Right lobe of liver (tissue), 6 donors: ENCODE data around the gene RGS3. TPM values are rescaled to one million over a fixed set of nuclear protein-coding genes. Genes with fewer than 3 reads are reported as not detected.

Experiments
- ATAC-seq, 4 donors: fragments of 200-7000 bp; cut with Tn5 transposase; one replicate each; pipeline ENCODE4 v1.9.1; 2020; ENCODE audit warnings: mild to moderate bottlenecking in 4 of 4, moderate library complexity in 4 of 4
- DNase-seq, 3 donors: peaks; one replicate each; pipeline ENCODE4 v3.0.0-alpha.2; 2020
- H3K27ac ChIP-seq, 3 donors: fragments of 200-600 bp; one replicate each; pipeline ENCODE4 v1.8.0; 2022
- H3K27me3 ChIP-seq, 2 donors: fragments of 200-600 bp; one replicate each; pipeline ENCODE4 v1.8.0; 2022
- H3K36me3 ChIP-seq, 4 donors: fragments of 200-600 bp; sonication (generic) in 1 of 4; one replicate each; pipeline versions ENCODE4 v1.5.1 to v1.8.0; 2017 to 2022; ENCODE audit warnings: control low read depth in 1 of 4
- H3K4me1 ChIP-seq, 4 donors: fragments of 200-600 bp; sonication (generic) in 1 of 4; one replicate each; pipeline versions ENCODE4 v1.5.1 to v1.8.0; 2017 to 2022; ENCODE audit warnings: control low read depth in 1 of 4
- H3K4me3 ChIP-seq, 3 donors: fragments of 200-600 bp; one replicate each; pipeline ENCODE4 v1.8.0; 2022
- H3K9me3 ChIP-seq, 4 donors: fragments of 200-600 bp; sonication (generic) in 1 of 4; one replicate each; pipeline versions ENCODE4 v1.5.1 to v1.8.0; 2017 to 2022; ENCODE audit warnings: control low read depth in 1 of 4
- CTCF ChIP-seq, 4 donors: fragments of 200-600 bp in 3 of 4; fragments of 450-650 bp in 1 of 4; IDR thresholded peaks; one replicate each; pipeline versions ENCODE4 v1.5.1 to v1.8.0; 2016 to 2022; ENCODE audit warnings: antibody characterized with exemption in 4 of 4, mild to moderate bottlenecking in 2 of 4
- POLR2A ChIP-seq: fragments of 450-650 bp; IDR thresholded peaks from one replicate; pipeline ENCODE4 v1.6.1; 2017; ENCODE audit warnings: antibody characterized with exemption, mild to moderate bottlenecking
- WGBS: methylation state at CpG from one replicate; pipeline ENCODE4 v1.1.6; 2018; ENCODE audit warnings: low coverage, low lambda C conversion rate; ENCODE audit not compliant: insufficient coverage; ENCODE audit errors: missing lambda C conversion rate; 5-methylcytosine and 5-hydroxymethylcytosine counted together
- intact Hi-C, 2 donors: fragments of 100-400 bp; cut with DNase I; formaldehyde crosslinking; loops; one replicate each; pipeline versions ENCODE4 v1.11.2 to v1.14.1; 2022
- total RNA-seq, 6 experiments: library from RNA; depleted of rRNA in 2 of 6; stranded (reverse); fragments of >200 nt in 2 of 6; fragmentation: NEBNext Ultra II Directional in 3 of 6; extraction: Animal tissue kit (Norgen Biotek cat#: 25700) in 3 of 6; gene quantifications; one replicate each; pipeline versions ENCODE4 v1.1.0 to v1.2.4, GENCODE V29; 2016 to 2023
- donor health status: DM: no; HTN: yes; CAD: no.
- donor health status: DM: no; HTN: no; CAD: no.
- donor health status: DM: no; HTN: no; CAD: no.
- donor health status: DM: no; HTN: yes; CAD: no.
- donor health status: DM: no; HTN: yes; CAD: no.

RGS3 gene
- total RNA-seq, 6 experiments from 2014 or later, result 19.0 to 60.3 (median 31.0) TPM

- intact Hi-C loops, result no loop called here
- Histone ChIP-seq H3K27me3 (no peaks in the 10 kb centered on the region), H3K36me3 (no peaks in the 10 kb centered on the region), H3K9me3 (no peaks in the 10 kb centered on the region), H3K27ac (no peak overlapping the region), H3K4me1 (peaks cover 0 to 7% (median 0%) of the 10 kb centered on the region in 4 donors), H3K4me3 (no peak overlapping the region)
- no peak for ATAC-seq
- peak in 1 of 3 donors; percentile 23 for DNase-seq
- no peak for TF ChIP-seq POLR2A
- no peak for TF ChIP-seq CTCF (IDR thresholded peaks at IDR 0.05)
- 87% methylated on average over 4 of the region's 4 CpGs for WGBS
Observed at GRCh38 chr9:113628621-113629020, 165.1 kb downstream of the RGS3 start.

GRCh38 chr9:113630386-113631136 lies 167.0 kb downstream of the RGS3 start:
- intact Hi-C loops, result no loop called here
- Histone ChIP-seq H3K4me3 (no peak overlapping the region), H3K36me3 (no peaks in the 10 kb centered on the region), H3K4me1 (peaks cover 0 to 7% (median 2%) of the 10 kb centered on the region in 4 donors), H3K27ac (no peak overlapping the region), H3K9me3 (no peaks in the 10 kb centered on the region), H3K27me3 (no peaks in the 10 kb centered on the region)
- DNase-seq, result no peak
- no peak for ATAC-seq
- WGBS, result 83% methylated on average over 11 of the region's 11 CpGs
- TF ChIP-seq POLR2A (no peak), CTCF (IDR thresholded peaks at IDR 0.05) (no peak)

GRCh38 chr9:113631137-113631765 lies 167.7 kb downstream of the RGS3 start:
- H3K27me3 ChIP-seq, result no peaks in the 10 kb centered on the region
- TF ChIP-seq CTCF (IDR thresholded peaks at IDR 0.05), result no peak
- TF ChIP-seq POLR2A, result no peak
- intact Hi-C loops, result no loop called here
- no peaks in the 10 kb centered on the region for H3K9me3 ChIP-seq
- no peaks in the 10 kb centered on the region for H3K36me3 ChIP-seq
- ATAC-seq, result no peak
- no peak overlapping the region for H3K4me3 ChIP-seq
- H3K27ac ChIP-seq, result no peak overlapping the region
- peak in 1 of 3 donors; percentile 14 for DNase-seq
- peaks cover 0 to 7% (median 2%) of the 10 kb centered on the region in 4 donors for H3K4me1 ChIP-seq
- WGBS, result 85% methylated on average over 6 of the region's 10 CpGs

- peaks cover 0 to 7% (median 2%) of the 10 kb centered on the region in 4 donors for H3K4me1 ChIP-seq
- peak in 1 of 3 donors; percentile 11 for DNase-seq
- H3K36me3 ChIP-seq, result no peaks in the 10 kb centered on the region
- no peaks in the 10 kb centered on the region for H3K27me3 ChIP-seq
- H3K27ac ChIP-seq, result no peak overlapping the region
- intact Hi-C loops, result no loop called here
- 68% methylated on average over 8 of the region's 8 CpGs for WGBS
- no peak overlapping the region for H3K4me3 ChIP-seq
- TF ChIP-seq CTCF (IDR thresholded peaks at IDR 0.05) (no peak), POLR2A (no peak)
- H3K9me3 ChIP-seq, result no peaks in the 10 kb centered on the region
- ATAC-seq, result no peak
Observed at GRCh38 chr9:113631871-113632665, 168.5 kb downstream of the RGS3 start.
